HFF-Myc (cell line): Measurements from ENCODE around the gene SYCE3.
"Not testable (repeated sequence)": the region's sequence is repeated elsewhere in the genome, so short reads cannot be mapped to it uniquely, and the experiment has no call there.

Experiments used
- DNase-seq: peaks from one replicate; pipeline ENCODE4 v3.0.0-alpha.2; 2011; ENCODE audit warnings: low read depth; ENCODE audit errors: extremely low read depth
- H3K4me3 ChIP-seq: replicated peaks from 2 replicates; pipeline ENCODE4 v1.5.1; 2011; ENCODE audit warnings: low read depth, mild to moderate bottlenecking, control low read depth, low read length
- TF ChIP-seq, protein P1 (sequence below): IDR thresholded peaks from 2 replicates; pipeline ENCODE4 v1.5.1; 2012; ENCODE audit warnings: mild to moderate bottlenecking, low read depth, low read length, control low read depth; ENCODE audit errors: missing control alignments

Gene SYCE3

DNA sequence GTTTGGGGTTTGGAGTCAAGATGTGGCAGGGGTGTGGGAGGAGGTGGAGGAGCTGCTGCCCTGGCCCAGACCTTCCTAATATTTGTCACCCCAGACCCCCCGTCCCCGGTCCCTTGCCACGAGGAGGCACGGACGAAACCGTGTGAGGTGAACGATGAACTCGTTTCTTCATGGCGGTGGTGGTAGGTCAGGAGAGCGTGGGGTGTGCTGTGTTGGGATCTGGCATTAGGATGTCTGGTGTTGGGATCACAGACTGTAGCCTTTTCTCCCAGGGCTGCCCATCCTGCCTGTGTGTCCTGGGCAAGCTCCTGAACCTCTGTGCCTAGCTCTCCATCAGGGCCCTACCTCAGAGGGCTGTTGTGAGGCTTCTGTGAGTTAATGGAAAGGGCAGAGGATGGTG, 46.3 kb upstream of the SYCE3 start:
- H3K4me3 ChIP-seq: no peak overlapping the region
- DNase-seq: no peak
- TF ChIP-seq, protein P1, sequence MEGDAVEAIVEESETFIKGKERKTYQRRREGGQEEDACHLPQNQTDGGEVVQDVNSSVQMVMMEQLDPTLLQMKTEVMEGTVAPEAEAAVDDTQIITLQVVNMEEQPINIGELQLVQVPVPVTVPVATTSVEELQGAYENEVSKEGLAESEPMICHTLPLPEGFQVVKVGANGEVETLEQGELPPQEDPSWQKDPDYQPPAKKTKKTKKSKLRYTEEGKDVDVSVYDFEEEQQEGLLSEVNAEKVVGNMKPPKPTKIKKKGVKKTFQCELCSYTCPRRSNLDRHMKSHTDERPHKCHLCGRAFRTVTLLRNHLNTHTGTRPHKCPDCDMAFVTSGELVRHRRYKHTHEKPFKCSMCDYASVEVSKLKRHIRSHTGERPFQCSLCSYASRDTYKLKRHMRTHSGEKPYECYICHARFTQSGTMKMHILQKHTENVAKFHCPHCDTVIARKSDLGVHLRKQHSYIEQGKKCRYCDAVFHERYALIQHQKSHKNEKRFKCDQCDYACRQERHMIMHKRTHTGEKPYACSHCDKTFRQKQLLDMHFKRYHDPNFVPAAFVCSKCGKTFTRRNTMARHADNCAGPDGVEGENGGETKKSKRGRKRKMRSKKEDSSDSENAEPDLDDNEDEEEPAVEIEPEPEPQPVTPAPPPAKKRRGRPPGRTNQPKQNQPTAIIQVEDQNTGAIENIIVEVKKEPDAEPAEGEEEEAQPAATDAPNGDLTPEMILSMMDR: no peak

DNA sequence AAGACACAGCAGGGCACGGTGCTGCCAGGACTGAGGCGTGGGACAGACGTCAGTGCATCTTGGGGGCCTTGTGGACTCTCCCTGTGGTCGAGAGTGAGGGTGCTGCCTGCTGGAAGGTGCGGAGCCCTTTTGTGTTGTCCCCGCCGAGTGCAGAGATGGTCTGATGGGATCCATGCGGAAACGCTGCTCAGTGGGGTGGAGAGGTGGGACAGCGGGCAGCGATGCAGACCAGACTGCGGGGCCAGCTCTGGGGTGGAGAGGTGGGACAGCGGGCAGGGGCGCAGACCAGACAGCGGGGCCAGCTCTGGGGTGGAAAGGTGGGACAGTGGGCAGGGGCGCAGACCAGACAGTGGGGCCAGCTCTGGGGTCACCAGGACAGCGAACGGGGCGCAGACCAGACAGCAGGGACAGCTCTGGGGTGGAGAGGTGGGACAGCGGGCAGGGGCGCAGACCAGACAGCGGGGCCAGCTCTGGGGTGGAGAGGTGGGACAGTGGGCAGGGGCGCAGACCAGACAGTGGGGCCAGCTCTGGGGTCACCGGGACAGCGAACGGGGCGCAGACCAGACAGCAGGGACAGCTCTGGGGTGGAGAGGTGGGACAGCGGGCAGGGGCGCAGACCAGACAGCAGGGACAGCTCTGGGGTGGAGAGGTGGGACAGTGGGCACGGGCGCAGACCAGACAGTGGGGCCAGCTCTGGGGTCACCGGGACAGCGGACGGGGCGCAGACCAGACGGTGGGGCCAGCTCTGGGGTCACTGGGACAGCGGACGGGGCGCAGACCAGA, 45.5 kb upstream of the SYCE3 start:
- not testable (repeated sequence) for H3K4me3 ChIP-seq, DNase-seq

GRCh38 chr22:50607659-50608020, 44.9 kb upstream of the SYCE3 start:
- DNase-seq: no peak
- no peak overlapping the region for H3K4me3 ChIP-seq
- TF ChIP-seq, protein P1: no peak

GRCh38 chr22:50606946-50607658, 44.4 kb upstream of the SYCE3 start:
- H3K4me3 ChIP-seq: no peak overlapping the region
- TF ChIP-seq, protein P1: no peak
- no peak for DNase-seq

DNA sequence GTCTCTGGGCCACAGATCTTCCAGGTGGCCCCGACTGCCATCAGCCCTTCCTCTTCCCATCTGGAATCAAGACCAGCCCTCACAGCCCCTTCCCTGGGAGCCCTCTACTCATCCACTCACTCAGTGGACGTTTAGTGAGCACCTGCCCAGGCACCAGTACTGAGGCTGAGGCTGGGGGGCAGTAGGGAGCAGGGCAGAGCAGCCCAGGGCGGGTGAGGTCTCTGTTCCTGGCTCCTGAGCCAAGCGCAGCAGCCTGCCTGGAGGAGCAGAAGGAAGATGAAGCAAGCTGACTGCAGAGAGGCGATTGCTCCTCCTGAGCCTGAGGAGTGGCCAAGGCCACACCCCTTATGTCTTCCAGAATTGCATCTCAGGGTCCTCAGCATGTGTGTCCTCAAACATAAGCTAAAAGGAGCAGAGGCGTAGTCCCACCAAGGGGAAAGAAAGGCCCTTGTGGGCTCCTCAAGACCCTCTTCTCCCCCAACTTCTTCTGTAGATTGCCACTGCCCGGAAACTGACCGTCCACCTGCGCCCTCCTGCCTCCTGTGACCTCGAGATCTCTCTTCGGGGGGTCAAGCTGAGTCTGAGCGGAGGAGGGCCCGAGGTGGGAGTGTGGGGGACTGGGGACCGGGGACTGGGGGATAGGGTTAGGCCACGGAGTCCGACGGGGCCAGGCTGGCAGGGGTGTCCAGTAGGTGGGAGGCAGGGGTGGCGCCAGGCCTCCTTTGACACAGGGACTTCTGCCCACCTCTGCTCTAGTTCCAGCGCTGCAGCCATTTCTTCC, 43.6 kb upstream of the SYCE3 start:
- DNase-seq: no peak
- TF ChIP-seq, protein P1: peak; percentile 3

DNA sequence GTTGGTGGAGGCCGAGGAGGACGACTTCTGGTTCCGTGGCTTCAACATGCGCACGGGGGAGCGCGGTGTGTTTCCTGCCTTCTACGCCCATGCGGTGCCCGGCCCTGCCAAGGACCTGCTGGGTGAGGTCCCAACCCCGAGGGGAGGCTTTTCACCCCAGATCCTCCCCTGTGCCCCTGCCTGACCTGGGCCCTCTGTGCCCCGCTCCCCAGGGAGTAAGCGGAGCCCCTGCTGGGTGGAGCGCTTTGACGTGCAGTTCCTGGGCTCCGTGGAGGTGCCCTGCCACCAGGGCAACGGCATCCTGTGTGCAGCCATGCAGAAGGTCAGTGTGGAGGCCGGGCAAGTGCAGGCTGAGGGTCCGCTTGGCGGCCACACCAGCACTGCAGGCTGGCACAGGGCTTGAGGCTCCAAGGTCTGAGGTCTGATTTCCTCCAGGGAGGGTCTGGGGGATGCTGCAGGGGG, 42.9 kb upstream of the SYCE3 start:
- TF ChIP-seq, protein P1: no peak
- no peak overlapping the region for H3K4me3 ChIP-seq
- DNase-seq: no peak

More for the DNA sequence above, 43.6 kb upstream of the SYCE3 start:
- no peak overlapping the region for H3K4me3 ChIP-seq

DNA sequence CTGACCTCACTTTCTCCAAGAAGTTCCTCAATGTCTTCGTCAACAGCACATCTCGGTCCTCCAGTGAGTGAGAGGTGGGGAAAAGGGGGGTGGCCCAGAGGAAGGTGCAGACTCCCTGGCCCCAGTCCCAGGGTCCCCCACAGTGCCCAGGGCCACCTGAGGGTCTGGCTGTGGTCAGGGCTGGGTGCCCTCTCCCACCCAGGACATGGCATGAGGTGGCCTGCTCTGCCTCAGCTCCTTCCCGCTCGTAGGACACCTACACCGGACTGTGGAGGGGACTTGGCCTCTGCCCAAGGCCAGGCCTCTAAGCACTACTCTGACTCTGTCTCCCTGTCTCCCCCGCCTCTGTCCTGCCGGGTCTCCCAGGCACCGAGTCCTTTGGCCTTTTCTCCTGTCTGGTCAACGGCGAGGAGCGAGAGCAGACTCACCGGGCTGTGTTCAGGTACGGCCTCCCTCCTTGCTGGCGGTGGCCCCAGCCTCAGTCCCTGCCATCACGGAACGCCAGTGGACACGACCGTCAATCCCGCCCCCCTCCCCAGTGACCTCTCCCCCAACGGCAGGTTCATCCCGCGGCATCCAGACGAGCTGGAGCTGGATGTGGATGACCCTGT, 42.4 kb upstream of the SYCE3 start:
- DNase-seq: no peak
- no peak overlapping the region for H3K4me3 ChIP-seq
- TF ChIP-seq, protein P1: no peak
